Neural cell (in vitro differentiated cells): ENCODE data around the gene DCXR.

Experiments used
- POLR2AphosphoS5 ChIP-seq: IDR thresholded peaks from 2 replicates; pipeline ENCODE4 v1.6.1; 2012
- TF ChIP-seq, protein P1 (sequence below): fragments of 450-650 bp; IDR thresholded peaks from 2 replicates; pipeline ENCODE4 v1.5.1; 2014; ENCODE audit warnings: antibody characterized with exemption, mild to moderate bottlenecking, moderate library complexity; ENCODE audit not compliant: poor library complexity, severe bottlenecking
- TF ChIP-seq, protein P2 (sequence below): IDR thresholded peaks from 2 replicates; pipeline ENCODE4 v1.6.1; 2012; ENCODE audit warnings: borderline replicate concordance

DNA sequence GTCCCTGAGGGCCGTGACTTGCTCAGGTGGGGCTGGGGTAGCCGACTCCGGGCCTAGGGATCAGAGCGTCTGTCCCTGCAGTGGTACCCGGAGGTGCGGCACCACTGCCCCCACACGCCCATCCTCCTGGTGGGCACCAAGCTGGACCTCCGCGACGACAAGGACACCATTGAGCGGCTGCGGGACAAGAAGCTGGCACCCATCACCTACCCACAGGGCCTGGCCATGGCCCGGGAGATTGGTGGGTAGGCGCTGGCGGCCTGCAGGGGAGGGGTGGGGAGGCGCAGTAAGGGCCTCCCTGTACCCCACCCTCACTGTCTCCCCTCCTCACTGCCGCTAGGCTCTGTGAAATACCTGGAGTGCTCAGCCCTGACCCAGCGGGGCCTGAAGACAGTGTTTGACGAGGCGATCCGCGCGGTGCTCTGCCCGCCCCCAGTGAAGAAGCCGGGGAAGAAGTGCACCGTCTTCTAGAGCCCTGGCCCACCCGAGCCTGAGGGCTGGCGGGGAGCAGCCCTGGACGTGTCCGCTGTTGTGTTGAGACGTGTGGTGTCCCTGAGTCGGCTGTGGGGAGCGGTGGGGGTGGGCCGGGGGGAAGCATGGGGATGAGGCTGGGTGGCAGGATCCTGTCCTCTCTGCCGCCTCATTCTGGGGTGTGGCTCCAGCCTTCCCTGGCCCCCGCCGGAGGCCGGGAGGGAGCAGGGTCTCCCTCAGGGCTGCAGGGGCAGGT is 4.0 kb downstream of the DCXR start:
- TF ChIP-seq, protein P1, sequence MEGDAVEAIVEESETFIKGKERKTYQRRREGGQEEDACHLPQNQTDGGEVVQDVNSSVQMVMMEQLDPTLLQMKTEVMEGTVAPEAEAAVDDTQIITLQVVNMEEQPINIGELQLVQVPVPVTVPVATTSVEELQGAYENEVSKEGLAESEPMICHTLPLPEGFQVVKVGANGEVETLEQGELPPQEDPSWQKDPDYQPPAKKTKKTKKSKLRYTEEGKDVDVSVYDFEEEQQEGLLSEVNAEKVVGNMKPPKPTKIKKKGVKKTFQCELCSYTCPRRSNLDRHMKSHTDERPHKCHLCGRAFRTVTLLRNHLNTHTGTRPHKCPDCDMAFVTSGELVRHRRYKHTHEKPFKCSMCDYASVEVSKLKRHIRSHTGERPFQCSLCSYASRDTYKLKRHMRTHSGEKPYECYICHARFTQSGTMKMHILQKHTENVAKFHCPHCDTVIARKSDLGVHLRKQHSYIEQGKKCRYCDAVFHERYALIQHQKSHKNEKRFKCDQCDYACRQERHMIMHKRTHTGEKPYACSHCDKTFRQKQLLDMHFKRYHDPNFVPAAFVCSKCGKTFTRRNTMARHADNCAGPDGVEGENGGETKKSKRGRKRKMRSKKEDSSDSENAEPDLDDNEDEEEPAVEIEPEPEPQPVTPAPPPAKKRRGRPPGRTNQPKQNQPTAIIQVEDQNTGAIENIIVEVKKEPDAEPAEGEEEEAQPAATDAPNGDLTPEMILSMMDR = no peak
- TF ChIP-seq, protein P2, sequence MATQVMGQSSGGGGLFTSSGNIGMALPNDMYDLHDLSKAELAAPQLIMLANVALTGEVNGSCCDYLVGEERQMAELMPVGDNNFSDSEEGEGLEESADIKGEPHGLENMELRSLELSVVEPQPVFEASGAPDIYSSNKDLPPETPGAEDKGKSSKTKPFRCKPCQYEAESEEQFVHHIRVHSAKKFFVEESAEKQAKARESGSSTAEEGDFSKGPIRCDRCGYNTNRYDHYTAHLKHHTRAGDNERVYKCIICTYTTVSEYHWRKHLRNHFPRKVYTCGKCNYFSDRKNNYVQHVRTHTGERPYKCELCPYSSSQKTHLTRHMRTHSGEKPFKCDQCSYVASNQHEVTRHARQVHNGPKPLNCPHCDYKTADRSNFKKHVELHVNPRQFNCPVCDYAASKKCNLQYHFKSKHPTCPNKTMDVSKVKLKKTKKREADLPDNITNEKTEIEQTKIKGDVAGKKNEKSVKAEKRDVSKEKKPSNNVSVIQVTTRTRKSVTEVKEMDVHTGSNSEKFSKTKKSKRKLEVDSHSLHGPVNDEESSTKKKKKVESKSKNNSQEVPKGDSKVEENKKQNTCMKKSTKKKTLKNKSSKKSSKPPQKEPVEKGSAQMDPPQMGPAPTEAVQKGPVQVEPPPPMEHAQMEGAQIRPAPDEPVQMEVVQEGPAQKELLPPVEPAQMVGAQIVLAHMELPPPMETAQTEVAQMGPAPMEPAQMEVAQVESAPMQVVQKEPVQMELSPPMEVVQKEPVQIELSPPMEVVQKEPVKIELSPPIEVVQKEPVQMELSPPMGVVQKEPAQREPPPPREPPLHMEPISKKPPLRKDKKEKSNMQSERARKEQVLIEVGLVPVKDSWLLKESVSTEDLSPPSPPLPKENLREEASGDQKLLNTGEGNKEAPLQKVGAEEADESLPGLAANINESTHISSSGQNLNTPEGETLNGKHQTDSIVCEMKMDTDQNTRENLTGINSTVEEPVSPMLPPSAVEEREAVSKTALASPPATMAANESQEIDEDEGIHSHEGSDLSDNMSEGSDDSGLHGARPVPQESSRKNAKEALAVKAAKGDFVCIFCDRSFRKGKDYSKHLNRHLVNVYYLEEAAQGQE = no peak
- TF ChIP-seq POLR2AphosphoS5 = no peak
